GM12872 (cell line): ENCODE measurements around the gene PHF3.

Experiments
- TF ChIP-seq, protein P1 (sequence below): IDR thresholded peaks from 3 replicates; pipeline ENCODE4 v1.5.1; 2011; ENCODE audit warnings: low read depth, mild to moderate bottlenecking, low read length, moderate library complexity; ENCODE audit not compliant: insufficient read depth

Gene PHF3, protein sequence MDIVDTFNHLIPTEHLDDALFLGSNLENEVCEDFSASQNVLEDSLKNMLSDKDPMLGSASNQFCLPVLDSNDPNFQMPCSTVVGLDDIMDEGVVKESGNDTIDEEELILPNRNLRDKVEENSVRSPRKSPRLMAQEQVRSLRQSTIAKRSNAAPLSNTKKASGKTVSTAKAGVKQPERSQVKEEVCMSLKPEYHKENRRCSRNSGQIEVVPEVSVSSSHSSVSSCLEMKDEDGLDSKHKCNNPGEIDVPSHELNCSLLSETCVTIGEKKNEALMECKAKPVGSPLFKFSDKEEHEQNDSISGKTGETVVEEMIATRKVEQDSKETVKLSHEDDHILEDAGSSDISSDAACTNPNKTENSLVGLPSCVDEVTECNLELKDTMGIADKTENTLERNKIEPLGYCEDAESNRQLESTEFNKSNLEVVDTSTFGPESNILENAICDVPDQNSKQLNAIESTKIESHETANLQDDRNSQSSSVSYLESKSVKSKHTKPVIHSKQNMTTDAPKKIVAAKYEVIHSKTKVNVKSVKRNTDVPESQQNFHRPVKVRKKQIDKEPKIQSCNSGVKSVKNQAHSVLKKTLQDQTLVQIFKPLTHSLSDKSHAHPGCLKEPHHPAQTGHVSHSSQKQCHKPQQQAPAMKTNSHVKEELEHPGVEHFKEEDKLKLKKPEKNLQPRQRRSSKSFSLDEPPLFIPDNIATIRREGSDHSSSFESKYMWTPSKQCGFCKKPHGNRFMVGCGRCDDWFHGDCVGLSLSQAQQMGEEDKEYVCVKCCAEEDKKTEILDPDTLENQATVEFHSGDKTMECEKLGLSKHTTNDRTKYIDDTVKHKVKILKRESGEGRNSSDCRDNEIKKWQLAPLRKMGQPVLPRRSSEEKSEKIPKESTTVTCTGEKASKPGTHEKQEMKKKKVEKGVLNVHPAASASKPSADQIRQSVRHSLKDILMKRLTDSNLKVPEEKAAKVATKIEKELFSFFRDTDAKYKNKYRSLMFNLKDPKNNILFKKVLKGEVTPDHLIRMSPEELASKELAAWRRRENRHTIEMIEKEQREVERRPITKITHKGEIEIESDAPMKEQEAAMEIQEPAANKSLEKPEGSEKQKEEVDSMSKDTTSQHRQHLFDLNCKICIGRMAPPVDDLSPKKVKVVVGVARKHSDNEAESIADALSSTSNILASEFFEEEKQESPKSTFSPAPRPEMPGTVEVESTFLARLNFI (N-terminal part only)

GRCh38 chr6:63635588-63636517 lies at the start of gene PHF3:
PHF3 (plus strand) TSS chr6:63635802; CDS start chr6:63646552, 10,750 bp downstream.
- TF ChIP-seq, protein P1, sequence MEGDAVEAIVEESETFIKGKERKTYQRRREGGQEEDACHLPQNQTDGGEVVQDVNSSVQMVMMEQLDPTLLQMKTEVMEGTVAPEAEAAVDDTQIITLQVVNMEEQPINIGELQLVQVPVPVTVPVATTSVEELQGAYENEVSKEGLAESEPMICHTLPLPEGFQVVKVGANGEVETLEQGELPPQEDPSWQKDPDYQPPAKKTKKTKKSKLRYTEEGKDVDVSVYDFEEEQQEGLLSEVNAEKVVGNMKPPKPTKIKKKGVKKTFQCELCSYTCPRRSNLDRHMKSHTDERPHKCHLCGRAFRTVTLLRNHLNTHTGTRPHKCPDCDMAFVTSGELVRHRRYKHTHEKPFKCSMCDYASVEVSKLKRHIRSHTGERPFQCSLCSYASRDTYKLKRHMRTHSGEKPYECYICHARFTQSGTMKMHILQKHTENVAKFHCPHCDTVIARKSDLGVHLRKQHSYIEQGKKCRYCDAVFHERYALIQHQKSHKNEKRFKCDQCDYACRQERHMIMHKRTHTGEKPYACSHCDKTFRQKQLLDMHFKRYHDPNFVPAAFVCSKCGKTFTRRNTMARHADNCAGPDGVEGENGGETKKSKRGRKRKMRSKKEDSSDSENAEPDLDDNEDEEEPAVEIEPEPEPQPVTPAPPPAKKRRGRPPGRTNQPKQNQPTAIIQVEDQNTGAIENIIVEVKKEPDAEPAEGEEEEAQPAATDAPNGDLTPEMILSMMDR = peak; percentile 9; the same call in 1 of the 3 replicates

GRCh38 chr6:63589952-63590411 lies 45.6 kb upstream of the PHF3 start:
- TF ChIP-seq, protein P1 = no peak

DNA sequence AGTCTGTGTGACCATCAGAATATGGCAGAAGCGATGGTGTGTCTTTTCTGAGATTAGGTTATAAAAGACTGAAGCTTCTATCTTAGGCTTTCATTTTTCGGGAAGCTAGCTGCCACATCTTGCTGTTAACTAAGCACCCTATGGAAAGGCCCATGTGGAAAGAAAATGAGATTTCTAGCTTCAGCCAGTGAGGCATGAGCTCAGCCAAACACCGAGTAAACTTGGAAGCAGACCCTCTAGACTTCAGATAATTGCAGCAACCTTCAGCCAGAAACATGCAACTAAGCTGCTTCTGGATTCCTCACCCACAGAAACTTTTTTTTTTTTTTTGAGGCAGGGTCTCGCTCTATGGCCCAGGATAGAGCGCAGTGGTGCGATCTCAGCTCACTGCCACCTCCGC lies 42.7 kb upstream of the PHF3 start:
- TF ChIP-seq, protein P1 = no peak

- TF ChIP-seq, protein P1 = no peak
Measured at GRCh38 chr6:63597141-63598048, 38.2 kb upstream of the PHF3 start.

- TF ChIP-seq, protein P1 = peak; percentile 97
Measured at GRCh38 chr6:63598049-63599036, 37.3 kb upstream of the PHF3 start.
